ENCODE data around the gene VIPR2. TPM values are rescaled to one million over a fixed set of nuclear protein-coding genes. Genes with fewer than 3 reads are reported as not detected.

VIPR2 gene
- total RNA-seq, 6 experiments from 2014 or later = 0.15 to 0.51 (median 0.26) TPM; not detected in 2

- ATAC-seq = no peak
- H3K27me3 ChIP-seq = peaks cover 0 to 4% of the 10 kb centered on the region in 2 donors
- WGBS (ENCODE audit: insufficient coverage, low coverage, low lambda C conversion rate, missing lambda C conversion rate) = 82% methylated on average over 2 of the region's 22 CpGs
- no peak overlapping the region for H3K4me3 ChIP-seq
- intact Hi-C loops (cut with DNase I) = no loop called here
- H3K27ac ChIP-seq = no peak overlapping the region
- DNase-seq = no peak
- H3K4me1 ChIP-seq = no peaks in the 10 kb centered on the region
- H3K36me3 ChIP-seq = no peaks in the 10 kb centered on the region
- H3K9me3 ChIP-seq = no peaks in the 10 kb centered on the region
- no peak for TF ChIP-seq POLR2A (IDR thresholded peaks at IDR 0.05)
- TF ChIP-seq CTCF (IDR thresholded peaks at IDR 0.05) = no peak
These were observed 147.2 kb downstream of the VIPR2 start for GRCh38 chr7:158997471-158997870.

GRCh38 chr7:158997110-158997453 is 147.6 kb downstream of the VIPR2 start:
- H3K4me3 ChIP-seq = no peak overlapping the region
- WGBS (ENCODE audit: insufficient coverage, low coverage, low lambda C conversion rate, missing lambda C conversion rate) = 24% methylated on average over 11 of the region's 32 CpGs
- no peaks in the 10 kb centered on the region for H3K4me1 ChIP-seq
- H3K36me3 ChIP-seq = no peaks in the 10 kb centered on the region
- ATAC-seq (no peak), DNase-seq (no peak)
- TF ChIP-seq CTCF (IDR thresholded peaks at IDR 0.05) = no peak
- TF ChIP-seq POLR2A (IDR thresholded peaks at IDR 0.05) = no peak
- no peaks in the 10 kb centered on the region for H3K9me3 ChIP-seq
- no peak overlapping the region for H3K27ac ChIP-seq
- peaks cover 0 to 4% of the 10 kb centered on the region in 2 donors for H3K27me3 ChIP-seq
- intact Hi-C loops (cut with DNase I) = no loop called here

GRCh38 chr7:158996214-158997109 is 148.2 kb downstream of the VIPR2 start:
- H3K9me3 ChIP-seq = no peaks in the 10 kb centered on the region
- intact Hi-C loops (cut with DNase I) = no loop called here
- peak in 1 of 4 donors; percentile 16 for ATAC-seq

GRCh38 chr7:158995514-158995913 is 149.2 kb downstream of the VIPR2 start:
- no peak for TF ChIP-seq POLR2A (IDR thresholded peaks at IDR 0.05)
- no peak for TF ChIP-seq CTCF (IDR thresholded peaks at IDR 0.05)
- ATAC-seq (no peak), DNase-seq (no peak)
- Histone ChIP-seq H3K9me3 (no peaks in the 10 kb centered on the region), H3K36me3 (no peaks in the 10 kb centered on the region), H3K27me3 (peaks cover 0 to 4% of the 10 kb centered on the region in 2 donors), H3K4me1 (no peaks in the 10 kb centered on the region), H3K27ac (no peak overlapping the region), H3K4me3 (no peak overlapping the region)
- WGBS (ENCODE audit: insufficient coverage, low coverage, low lambda C conversion rate, missing lambda C conversion rate) = 67% methylated on average over 1 of the region's 17 CpGs
- intact Hi-C loops (cut with DNase I) = no loop called here

More at GRCh38 chr7:158996214-158997109, 148.2 kb downstream of the VIPR2 start:
- WGBS (ENCODE audit: insufficient coverage, low coverage, low lambda C conversion rate, missing lambda C conversion rate) = 62% methylated on average over 20 of the region's 47 CpGs
- Histone ChIP-seq H3K27ac (no peak overlapping the region), H3K36me3 (no peaks in the 10 kb centered on the region), H3K27me3 (peaks cover 0 to 4% of the 10 kb centered on the region in 2 donors), H3K4me1 (no peaks in the 10 kb centered on the region), H3K4me3 (no peak overlapping the region)
- no peak for DNase-seq
- TF ChIP-seq POLR2A (IDR thresholded peaks at IDR 0.05) (no peak), CTCF (IDR thresholded peaks at IDR 0.05) (no peak)
